SU-DHL-6 (cell line): ENCODE data around the gene FOCAD.

Experiments used
- EZH2phosphoT487 ChIP-seq: fragments of 200-600 bp; sonication (generic), shearing (Covaris generic); conservative IDR thresholded peaks from 2 replicates; pipeline ENCODE4 v1.6.1; 2018; ENCODE audit warnings: mild to moderate bottlenecking, antibody characterized with exemption, low read length, moderate library complexity, mixed read lengths
- TF ChIP-seq, protein P1 (sequence below): fragments of 200-600 bp; sonication (generic); IDR thresholded peaks from one replicate; pipeline ENCODE4 v1.5.1; 2017; ENCODE audit warnings: antibody characterized with exemption, mild to moderate bottlenecking, low read length, moderate library complexity; ENCODE audit not compliant: insufficient read depth, poor library complexity, severe bottlenecking

DNA sequence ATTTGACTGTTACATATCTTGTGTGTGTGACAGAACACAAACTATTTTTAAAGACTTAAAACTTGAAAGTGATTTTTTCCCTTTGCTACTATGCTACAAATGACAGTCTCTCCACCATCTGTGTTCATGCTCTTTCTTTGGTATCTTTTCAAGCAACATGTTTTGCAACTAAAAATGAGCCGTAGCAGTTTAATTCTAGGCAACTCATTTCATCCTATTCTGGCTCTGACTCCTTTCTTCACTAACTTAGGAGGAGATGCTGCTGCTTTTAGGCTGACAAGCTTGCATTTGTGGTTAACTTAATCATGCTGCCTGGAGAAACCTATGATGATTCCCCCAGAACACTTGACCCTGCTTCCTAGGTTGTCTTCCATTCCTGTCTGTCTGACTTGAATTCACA is 246.8 kb downstream of the FOCAD start:
- TF ChIP-seq, protein P1, sequence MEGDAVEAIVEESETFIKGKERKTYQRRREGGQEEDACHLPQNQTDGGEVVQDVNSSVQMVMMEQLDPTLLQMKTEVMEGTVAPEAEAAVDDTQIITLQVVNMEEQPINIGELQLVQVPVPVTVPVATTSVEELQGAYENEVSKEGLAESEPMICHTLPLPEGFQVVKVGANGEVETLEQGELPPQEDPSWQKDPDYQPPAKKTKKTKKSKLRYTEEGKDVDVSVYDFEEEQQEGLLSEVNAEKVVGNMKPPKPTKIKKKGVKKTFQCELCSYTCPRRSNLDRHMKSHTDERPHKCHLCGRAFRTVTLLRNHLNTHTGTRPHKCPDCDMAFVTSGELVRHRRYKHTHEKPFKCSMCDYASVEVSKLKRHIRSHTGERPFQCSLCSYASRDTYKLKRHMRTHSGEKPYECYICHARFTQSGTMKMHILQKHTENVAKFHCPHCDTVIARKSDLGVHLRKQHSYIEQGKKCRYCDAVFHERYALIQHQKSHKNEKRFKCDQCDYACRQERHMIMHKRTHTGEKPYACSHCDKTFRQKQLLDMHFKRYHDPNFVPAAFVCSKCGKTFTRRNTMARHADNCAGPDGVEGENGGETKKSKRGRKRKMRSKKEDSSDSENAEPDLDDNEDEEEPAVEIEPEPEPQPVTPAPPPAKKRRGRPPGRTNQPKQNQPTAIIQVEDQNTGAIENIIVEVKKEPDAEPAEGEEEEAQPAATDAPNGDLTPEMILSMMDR, result no peak
- no peak for TF ChIP-seq EZH2phosphoT487
